ENCODE results near the gene KLHL3. TPM values are rescaled to one million over a fixed set of nuclear protein-coding genes. Genes with fewer than 3 reads are reported as not detected.

KLHL3 gene
- total RNA-seq, 6 experiments from 2014 or later, result 1.9 to 8.5 (median 3.3) TPM

GRCh38 chr5:137570070-137570469, 165.8 kb downstream of the KLHL3 start:
- Histone ChIP-seq H3K4me1 (no peaks in the 10 kb centered on the region), H3K36me3 (no peaks in the 10 kb centered on the region), H3K27ac (no peak overlapping the region), H3K4me3 (no peak overlapping the region), H3K27me3 (no peaks in the 10 kb centered on the region), H3K9me3 (no peaks in the 10 kb centered on the region)
- 73% methylated on average over 3 of the region's 6 CpGs for WGBS (ENCODE audit: insufficient coverage, low coverage, low lambda C conversion rate, missing lambda C conversion rate)
- no peak for ATAC-seq
- TF ChIP-seq POLR2A (IDR thresholded peaks at IDR 0.05) (no peak), CTCF (IDR thresholded peaks at IDR 0.05) (no peak)
- no peak for DNase-seq
- intact Hi-C loops (cut with DNase I), result no loop called here

MicroRNA genes within 50 kb of the gene (microRNA counts, 767-probe panel; counts per million panel counts)
- microRNA hsa-miR-874, result 237 counts per million

Small RNAs within 50 kb of the gene (microRNA-seq; reads per million reads assigned to microRNA genes)
- 239 to 712 reads per million in 2 donors for gene MIR874

Small RNAs within 50 kb of the gene (small RNA-seq; reads per million reads assigned to genes)
- gene MIR874, result 8.5 to 10.2 reads per million in 2 experiments

Other genes starting within 250 kb of the KLHL3 start
- gene SPOCK1, start 236.8 kb downstream of the KLHL3 start, total RNA-seq, result under 1 TPM in 5 of 6 experiments, not detected in 1; 0.06 to 0.86 (median 0.15) TPM
- gene HNRNPA0, start 18.3 kb upstream of the KLHL3 start, total RNA-seq, result 1 to 10 TPM; 3.6 to 9.8 (median 8.1) TPM
- under 1 TPM in 5 of 6 experiments, not detected in 1; 0.31 to 0.88 (median 0.53) TPM for gene MYOT, start 131.8 kb upstream of the KLHL3 start, total RNA-seq
- gene PKD2L2, start 153.4 kb upstream of the KLHL3 start, total RNA-seq, result not detected

Data from right lobe of liver (tissue), 6 donors.